Transverse colon (tissue), 4 donors: Measurements from ENCODE around the gene GIMAP2. TPM values are rescaled to one million over a fixed set of nuclear protein-coding genes. Genes with fewer than 3 reads are reported as not detected.

Source experiments
- DNase-seq: peaks from one replicate; pipeline ENCODE4 v3.0.0-alpha.2; 2019
- H3K27ac ChIP-seq, 4 donors: fragments of 200-600 bp; sonication (generic); 2 replicates each; pipeline ENCODE4 v1.5.1; 2016 to 2018; ENCODE audit warnings: inconsistent platforms in 4 of 4
- H3K27me3 ChIP-seq: fragments of 200-600 bp; sonication (generic); 2 replicates; pipeline ENCODE4 v1.5.1; 2017; ENCODE audit warnings: inconsistent platforms
- H3K36me3 ChIP-seq, 4 donors: fragments of 200-600 bp; sonication (generic); 2 replicates each; pipeline ENCODE4 v1.5.1; 2017 to 2019; ENCODE audit warnings: inconsistent platforms in 4 of 4
- H3K4me1 ChIP-seq, 4 donors: fragments of 200-600 bp; sonication (generic); 2 replicates each; pipeline ENCODE4 v1.5.1; 2017 to 2020; ENCODE audit warnings: inconsistent platforms in 4 of 4
- H3K4me3 ChIP-seq, 4 donors: fragments of 200-600 bp; sonication (generic); 1 replicate in 1 of 4; 2 replicates in 3 of 4; pipeline versions ENCODE4 v1.5.1 to v1.6.1; 2017 to 2019; ENCODE audit warnings: inconsistent platforms in 4 of 4
- H3K9me3 ChIP-seq, 2 donors: fragments of 200-600 bp; sonication (generic); 2 replicates each; pipeline ENCODE4 v1.5.1; 2017 to 2019; ENCODE audit warnings: inconsistent platforms in 2 of 2
- EP300 ChIP-seq: sonication (generic); formaldehyde crosslinking; IDR thresholded peaks from one replicate; pipeline ENCODE4 v1.6.1; 2017; ENCODE audit warnings: antibody characterized with exemption, low read depth
- POLR2A ChIP-seq: fragments of 450-650 bp; IDR thresholded peaks from one replicate; pipeline ENCODE4 v1.6.1; 2016; ENCODE audit warnings: antibody characterized with exemption, mild to moderate bottlenecking, moderate library complexity
- POLR2AphosphoS5 ChIP-seq, 3 donors: sonication (generic); formaldehyde crosslinking; IDR thresholded peaks; one replicate each; pipeline ENCODE4 v1.6.1; 2016; ENCODE audit warnings: antibody characterized with exemption in 3 of 3
- WGBS, 2 donors: methylation state at CpG; one replicate each; pipeline ENCODE4 v1.1.5; 2018; ENCODE audit warnings: low coverage in 1 of 2; 5-methylcytosine and 5-hydroxymethylcytosine counted together
- in situ Hi-C, 4 donors: fragments of 200-750 bp; cut with MboI; loops; one replicate each; pipeline versions ENCODE4 v1.15.0 to v1.15.1; 2017; ENCODE audit warnings: low sequenced_read_pairs in 3 of 4, low pct_ligation_motif_present in 1 of 4, low pct_unique_long_range_greater_than_20kb in 1 of 4
- intact Hi-C: fragments of 100-400 bp; cut with DNase I; formaldehyde crosslinking; loops from one replicate; pipeline ENCODE4 v1.15.1; 2023; ENCODE audit warnings: low total_unique reads
- total RNA-seq, 4 donors: library from RNA; depleted of rRNA; stranded (reverse); fragments of >200 nt; gene quantifications; one replicate each; pipeline ENCODE4 v1.1.0, GENCODE V29; 2016
- TF ChIP-seq, protein P1 (sequence below), 5 experiments: fragments of 200-600 bp in 3 of 5; fragments of 450-650 bp in 2 of 5; sonication (generic) in 3 of 5; IDR thresholded peaks; 1 replicate in 2 of 5; 2 replicates in 3 of 5; pipeline ENCODE4 v1.5.1; 2016 to 2017; ENCODE audit warnings: antibody characterized with exemption in 5 of 5, inconsistent platforms in 3 of 5, mild to moderate bottlenecking in 2 of 5, moderate library complexity in 1 of 5

GIMAP2 gene
- total RNA-seq, 4 donors from 2014 or later: 4.5 to 16.2 TPM; not detected in 2

DNA sequence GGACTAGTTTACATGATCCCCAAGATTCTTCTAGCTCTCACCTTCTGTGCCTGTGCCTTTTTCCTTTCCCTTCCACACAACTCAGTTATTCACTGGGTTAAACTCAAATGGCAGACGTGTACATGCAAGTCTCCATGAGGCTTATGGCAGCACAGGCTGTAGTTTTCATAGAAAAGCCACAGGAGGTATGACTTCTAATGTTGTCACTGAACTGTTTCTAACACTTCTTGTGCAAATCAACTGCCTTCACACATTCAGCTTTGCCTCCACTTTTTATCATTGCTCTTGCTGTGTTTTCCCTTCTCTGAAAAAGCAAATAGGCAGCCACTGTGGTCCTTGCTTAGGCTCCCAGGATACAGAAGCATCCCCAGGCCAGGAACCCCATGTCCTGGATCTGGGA lies 46.4 kb downstream of the GIMAP2 start:
- no peaks in the 10 kb centered on the region for H3K27me3 ChIP-seq
- in situ Hi-C loops: loop anchor here in 1 of 4 donors (25.0 kb wide), 1 partner anchor 270 kb away; the partner anchor contains the start of gene GIMAP8
- intact Hi-C loops: no loop called here
- no peak overlapping the region for H3K4me3 ChIP-seq
- peaks cover 6 to 9% of the 10 kb centered on the region in 2 donors for H3K9me3 ChIP-seq
- no peak for TF ChIP-seq POLR2A
- TF ChIP-seq, protein P1, sequence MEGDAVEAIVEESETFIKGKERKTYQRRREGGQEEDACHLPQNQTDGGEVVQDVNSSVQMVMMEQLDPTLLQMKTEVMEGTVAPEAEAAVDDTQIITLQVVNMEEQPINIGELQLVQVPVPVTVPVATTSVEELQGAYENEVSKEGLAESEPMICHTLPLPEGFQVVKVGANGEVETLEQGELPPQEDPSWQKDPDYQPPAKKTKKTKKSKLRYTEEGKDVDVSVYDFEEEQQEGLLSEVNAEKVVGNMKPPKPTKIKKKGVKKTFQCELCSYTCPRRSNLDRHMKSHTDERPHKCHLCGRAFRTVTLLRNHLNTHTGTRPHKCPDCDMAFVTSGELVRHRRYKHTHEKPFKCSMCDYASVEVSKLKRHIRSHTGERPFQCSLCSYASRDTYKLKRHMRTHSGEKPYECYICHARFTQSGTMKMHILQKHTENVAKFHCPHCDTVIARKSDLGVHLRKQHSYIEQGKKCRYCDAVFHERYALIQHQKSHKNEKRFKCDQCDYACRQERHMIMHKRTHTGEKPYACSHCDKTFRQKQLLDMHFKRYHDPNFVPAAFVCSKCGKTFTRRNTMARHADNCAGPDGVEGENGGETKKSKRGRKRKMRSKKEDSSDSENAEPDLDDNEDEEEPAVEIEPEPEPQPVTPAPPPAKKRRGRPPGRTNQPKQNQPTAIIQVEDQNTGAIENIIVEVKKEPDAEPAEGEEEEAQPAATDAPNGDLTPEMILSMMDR (IDR thresholded peaks at IDR 0.05): no peak
- no peak for TF ChIP-seq POLR2AphosphoS5 (IDR thresholded peaks at IDR 0.05)
- H3K27ac ChIP-seq: no peak overlapping the region
- peaks cover 0 to 3% (median 0%) of the 10 kb centered on the region in 4 donors for H3K4me1 ChIP-seq
- WGBS, 2 donors: 50 to 87% methylated on average over 1 of the region's 1 CpG
- H3K36me3 ChIP-seq: no peaks in the 10 kb centered on the region
- DNase-seq: no peak

DNA sequence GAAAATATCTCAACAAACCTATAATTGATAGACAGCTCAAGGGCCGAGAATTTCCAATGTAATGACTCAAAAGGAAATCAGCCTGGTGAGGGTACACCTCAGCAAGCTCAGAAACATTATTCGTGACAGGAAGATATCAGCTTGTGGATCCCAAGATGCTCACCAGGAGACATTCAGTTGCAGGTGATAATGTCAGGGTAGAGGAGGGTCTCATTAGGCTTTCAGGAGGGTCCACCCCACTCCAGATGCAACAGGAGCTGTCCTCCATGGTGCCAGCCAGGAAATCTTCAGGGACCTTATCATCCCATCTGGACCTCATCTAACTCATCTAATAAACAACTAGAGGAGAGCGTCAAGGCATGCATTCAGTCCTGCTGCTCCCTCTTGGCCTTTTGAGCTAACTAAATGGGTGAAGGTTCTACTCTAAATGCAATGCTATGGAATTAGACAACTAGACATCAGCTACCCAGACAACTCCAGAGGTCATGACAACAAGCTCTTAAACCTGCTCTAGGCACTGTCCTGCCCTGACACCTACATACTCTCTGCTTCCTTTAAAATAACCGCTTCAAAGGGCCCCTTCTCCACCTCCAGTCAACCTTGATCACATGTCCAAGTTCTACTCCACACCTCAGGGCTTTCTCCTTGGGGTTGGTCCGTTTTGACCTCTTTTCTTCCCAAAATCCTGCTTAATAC lies 47.4 kb downstream of the GIMAP2 start:
- Histone ChIP-seq H3K36me3 (no peaks in the 10 kb centered on the region), H3K4me1 (peaks cover 0 to 3% (median 0%) of the 10 kb centered on the region in 4 donors), H3K27me3 (no peaks in the 10 kb centered on the region), H3K27ac (no peak overlapping the region), H3K4me3 (no peak overlapping the region), H3K9me3 (peaks cover under 1 to 9% of the 10 kb centered on the region in 2 donors)
- no peak for DNase-seq
- TF ChIP-seq, protein P1 (IDR thresholded peaks at IDR 0.05): no peak
- TF ChIP-seq POLR2AphosphoS5 (IDR thresholded peaks at IDR 0.05) (no peak), EP300 (no peak), POLR2A (no peak)
- in situ Hi-C loops (loop anchor here in 1 of 4 donors (25.0 kb wide), 1 partner anchor 271 kb away; the partner anchor contains the start of gene GIMAP8), intact Hi-C loops (no loop called here)
- WGBS, 2 donors: 70 to 86% methylated on average over 2 to 5 of the region's 5 CpGs

DNA sequence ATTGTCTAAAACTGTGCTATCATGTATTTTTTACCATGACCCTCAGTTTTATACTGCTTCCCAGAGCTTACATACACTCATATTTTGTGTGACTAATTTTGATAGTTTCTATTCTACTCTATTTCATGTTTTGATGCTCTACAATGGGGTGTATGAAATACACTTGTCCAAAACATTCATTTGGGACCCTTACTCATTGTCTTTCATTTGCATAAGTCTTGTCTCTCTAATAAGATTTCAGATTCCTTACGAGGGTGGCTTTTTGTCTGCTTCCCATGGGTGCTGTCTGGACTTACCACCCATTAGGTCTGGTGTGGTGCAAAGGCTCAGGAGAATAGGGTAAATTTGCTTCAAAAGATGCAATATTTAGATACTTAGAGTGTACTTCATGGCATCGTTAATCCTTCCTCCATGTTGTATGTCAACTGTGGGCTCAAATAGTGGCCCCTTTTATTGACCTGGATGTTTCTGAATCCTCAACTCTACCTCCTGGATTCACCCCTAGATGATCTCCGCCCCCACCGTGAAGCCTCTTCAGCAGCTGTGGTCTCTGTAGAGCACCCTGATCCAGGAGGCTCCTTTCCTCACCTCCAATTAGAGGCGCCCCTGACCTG lies 48.1 kb downstream of the GIMAP2 start:
- no peaks in the 10 kb centered on the region for H3K36me3 ChIP-seq
- H3K4me3 ChIP-seq: no peak overlapping the region
- intact Hi-C loops (no loop called here), in situ Hi-C loops (loop anchor here in 1 of 4 donors (25.0 kb wide), 1 partner anchor 271 kb away; the partner anchor contains the start of gene GIMAP8)
- peaks cover 0 to 4% of the 10 kb centered on the region in 2 donors for H3K9me3 ChIP-seq
- TF ChIP-seq, protein P1 (IDR thresholded peaks at IDR 0.05): no peak
- no peak for TF ChIP-seq POLR2A
- TF ChIP-seq EP300: no peak
- no peak for TF ChIP-seq POLR2AphosphoS5 (IDR thresholded peaks at IDR 0.05)
- WGBS, 2 donors: 92 to 93% methylated on average over 5 of the region's 5 CpGs
- H3K27me3 ChIP-seq: no peaks in the 10 kb centered on the region
- DNase-seq: no peak
- H3K27ac ChIP-seq: no peak overlapping the region
- H3K4me1 ChIP-seq: peaks cover 0 to 4% (median 0%) of the 10 kb centered on the region in 4 donors

DNA sequence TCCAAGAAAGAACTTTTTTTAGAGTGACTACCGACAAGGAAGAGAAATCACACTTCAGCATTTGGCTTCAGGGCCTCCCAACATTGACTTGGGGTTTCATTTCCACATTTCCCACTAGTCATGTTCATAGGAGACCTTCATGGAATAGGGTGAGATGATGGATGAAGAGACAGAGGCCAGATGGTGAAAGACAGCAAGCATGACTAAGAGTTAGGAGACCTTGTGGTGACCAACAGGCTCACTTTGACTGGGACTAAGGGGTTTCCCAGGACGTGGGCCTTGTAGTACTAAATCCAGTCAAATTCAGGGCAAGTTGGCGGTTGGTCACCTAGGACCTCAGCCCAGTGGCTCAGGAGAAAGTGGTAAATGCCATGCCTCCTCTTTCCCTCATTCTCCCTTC lies 48.7 kb downstream of the GIMAP2 start:
- TF ChIP-seq POLR2A (no peak), POLR2AphosphoS5 (IDR thresholded peaks at IDR 0.05) (no peak), EP300 (no peak)
- TF ChIP-seq, protein P1 (IDR thresholded peaks at IDR 0.05): no peak
- no peaks in the 10 kb centered on the region for H3K27me3 ChIP-seq
- peaks cover 0 to 11% (median 0%) of the 10 kb centered on the region in 4 donors for H3K4me1 ChIP-seq
- in situ Hi-C loops (loop anchor here in 1 of 4 donors (25.0 kb wide), 1 partner anchor 272 kb away; the partner anchor contains the start of gene GIMAP8), intact Hi-C loops (no loop called here)
- WGBS, 2 donors: 81 to 88% methylated on average over 1 to 3 of the region's 3 CpGs
- no peaks in the 10 kb centered on the region for H3K9me3 ChIP-seq
- DNase-seq: no peak
- no peaks in the 10 kb centered on the region for H3K36me3 ChIP-seq
- no peak overlapping the region for H3K4me3 ChIP-seq
- H3K27ac ChIP-seq: no peak overlapping the region
